ENCODE data around the gene OPRM1.
A peak's percentile ranks its signal among the peaks of the same experiment; 100 is the strongest.

Gene OPRM1

DNA sequence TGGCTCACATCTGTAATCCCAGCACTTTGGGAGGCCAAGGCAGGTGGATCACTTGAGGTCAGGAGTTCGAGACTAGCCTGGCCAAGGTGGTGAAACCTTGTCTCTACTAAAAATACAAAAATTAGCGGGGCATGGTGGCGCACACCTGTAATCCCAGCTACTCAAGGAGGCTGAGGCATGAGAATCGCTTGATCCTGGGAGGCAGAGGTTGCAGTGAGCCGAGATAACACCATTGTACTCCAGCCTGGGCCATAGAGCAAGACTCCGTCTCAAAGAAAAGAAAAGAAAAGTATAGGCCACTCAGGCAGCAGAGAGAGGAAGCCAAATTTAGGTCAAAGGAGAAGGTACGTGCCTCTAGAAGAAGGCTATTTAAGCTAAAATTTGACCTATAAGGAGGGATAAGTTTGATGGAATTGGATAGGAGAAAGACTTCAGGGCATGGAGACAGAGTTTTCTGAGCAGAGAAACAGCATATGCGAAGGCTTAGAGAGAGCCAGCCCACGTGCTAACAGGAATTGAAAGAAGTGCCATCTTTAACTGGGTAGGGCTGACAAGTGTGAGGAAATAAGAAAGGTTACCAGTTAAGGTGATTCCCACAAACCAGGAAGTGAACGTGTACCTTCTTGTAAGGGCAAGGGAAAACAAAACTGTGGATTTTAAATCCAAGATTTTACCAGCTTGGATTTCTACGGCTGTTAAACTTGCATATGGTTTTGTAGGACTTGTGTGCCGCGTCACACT is 203.7 kb downstream of the OPRM1 start:
- DNase-seq (ENCODE audit: low spot score) = no peak

DNA sequence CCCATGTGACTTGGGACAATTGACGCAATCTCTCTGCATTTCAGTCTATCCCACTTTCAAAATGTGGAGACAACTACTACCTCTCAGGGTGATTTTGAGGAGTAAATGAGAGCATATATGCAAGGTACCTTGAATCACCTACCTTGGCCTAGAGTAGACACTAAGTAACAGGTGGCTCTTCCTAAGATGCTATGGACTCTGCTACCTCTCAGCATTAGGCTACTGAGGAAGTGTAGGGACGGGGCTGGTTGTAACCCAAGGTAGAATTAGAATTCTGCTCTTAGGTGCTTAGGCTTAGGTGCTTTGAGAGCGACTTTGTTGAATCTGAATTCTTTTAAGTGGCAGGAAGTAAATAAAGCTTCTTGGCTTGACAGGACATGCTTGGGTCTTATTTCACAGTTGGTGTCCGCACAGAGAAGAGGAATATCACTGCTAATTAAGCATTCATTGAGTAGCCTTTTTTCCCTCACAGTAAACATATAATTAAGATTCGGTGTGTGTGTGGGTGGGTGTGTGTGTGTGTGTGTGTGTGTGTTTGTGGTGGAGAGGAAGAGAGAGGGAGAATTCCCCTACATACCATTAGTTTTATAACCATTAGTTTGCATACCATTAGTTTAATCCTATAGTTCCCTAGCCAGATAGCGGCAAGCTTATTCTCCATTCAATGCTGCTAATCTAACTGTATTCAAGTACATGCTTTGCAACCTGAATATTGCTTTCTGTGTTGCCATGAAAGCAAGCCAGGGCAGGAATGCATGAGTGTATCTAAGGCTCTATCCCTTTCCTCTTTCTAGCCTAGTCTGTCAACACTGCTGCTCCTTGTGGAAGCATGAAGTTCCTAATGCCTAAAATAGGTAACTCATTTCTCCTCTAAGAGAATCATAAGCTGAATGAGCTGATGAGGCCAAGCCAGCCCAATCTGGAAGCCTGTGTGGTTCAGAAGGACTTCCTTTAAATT is 205.0 kb downstream of the OPRM1 start:
- peak; percentile 61 for DNase-seq (ENCODE audit: low spot score)

DNA sequence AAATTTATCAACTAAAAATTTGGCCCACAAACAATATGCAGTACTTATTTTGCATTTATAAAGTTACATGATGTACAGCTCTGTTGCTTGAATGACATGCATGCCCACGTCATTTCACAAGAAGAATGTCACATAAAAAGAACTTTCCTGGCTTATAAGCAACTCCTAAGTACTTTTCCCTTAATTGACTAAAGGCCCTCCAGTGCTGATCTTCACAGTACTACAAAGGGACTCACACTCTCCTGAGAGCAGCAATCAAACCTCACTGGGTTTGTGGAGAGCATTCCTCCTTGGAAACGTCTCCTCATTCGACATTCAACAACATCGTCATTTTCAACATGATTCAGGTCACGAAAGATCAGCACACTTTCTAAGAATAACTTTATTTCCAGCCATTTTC is 206.5 kb downstream of the OPRM1 start:
- no peak for DNase-seq (ENCODE audit: low spot score)

DNA sequence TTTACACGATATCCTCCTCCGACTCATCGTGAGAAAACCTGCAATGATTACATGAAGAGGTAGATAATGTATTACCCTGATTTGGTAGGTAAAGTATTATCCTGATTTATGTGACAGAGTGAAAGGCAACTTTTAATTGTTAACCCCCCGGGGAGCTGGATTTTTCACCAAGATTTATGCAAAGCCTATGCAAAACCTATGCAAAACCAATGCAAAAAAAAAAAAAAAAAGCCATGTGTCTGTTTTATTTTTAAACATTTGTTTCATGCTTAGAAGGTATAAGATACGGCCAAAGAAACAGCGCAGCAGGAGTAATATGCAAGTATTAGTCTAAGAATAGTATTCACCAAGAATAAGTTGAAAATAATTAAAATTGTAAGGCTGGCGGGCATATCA is 207.7 kb downstream of the OPRM1 start:
- peak; percentile 46 for DNase-seq (ENCODE audit: low spot score)

DNA sequence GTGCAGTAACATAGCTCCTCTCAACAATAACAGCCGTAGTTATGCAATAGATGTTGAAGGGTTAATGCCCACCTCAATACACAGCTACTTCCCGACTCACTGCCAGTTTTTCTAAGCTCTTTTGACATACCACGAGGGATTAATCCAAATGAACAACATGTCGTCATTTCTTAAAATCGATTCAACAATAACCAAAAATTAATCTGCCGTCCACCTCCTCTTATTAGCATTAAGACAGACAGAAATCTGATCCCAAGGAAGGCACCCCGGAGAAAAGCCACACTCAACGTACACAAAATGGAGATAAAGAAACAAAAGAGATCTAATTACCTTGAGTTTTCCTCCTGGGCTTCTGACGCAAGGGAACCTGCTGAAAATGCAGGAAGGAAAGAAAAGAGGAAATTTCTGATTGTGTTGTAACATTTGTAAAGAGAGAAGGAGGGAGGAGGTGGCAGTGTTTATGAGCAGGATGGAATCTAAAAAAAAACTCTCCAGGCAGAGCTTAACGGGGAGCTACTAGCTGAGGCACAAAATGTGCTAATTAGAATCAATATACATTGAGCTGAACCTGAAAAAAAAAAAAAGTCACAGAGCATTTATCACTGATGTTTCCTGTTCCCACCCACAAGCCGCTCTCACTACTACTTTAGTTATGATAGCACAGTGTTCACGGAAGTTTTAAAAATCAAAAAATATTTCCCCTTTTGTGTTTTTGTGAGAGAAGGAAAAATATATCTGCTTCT is 208.2 kb downstream of the OPRM1 start:
- no peak for DNase-seq (ENCODE audit: low spot score)

DNA sequence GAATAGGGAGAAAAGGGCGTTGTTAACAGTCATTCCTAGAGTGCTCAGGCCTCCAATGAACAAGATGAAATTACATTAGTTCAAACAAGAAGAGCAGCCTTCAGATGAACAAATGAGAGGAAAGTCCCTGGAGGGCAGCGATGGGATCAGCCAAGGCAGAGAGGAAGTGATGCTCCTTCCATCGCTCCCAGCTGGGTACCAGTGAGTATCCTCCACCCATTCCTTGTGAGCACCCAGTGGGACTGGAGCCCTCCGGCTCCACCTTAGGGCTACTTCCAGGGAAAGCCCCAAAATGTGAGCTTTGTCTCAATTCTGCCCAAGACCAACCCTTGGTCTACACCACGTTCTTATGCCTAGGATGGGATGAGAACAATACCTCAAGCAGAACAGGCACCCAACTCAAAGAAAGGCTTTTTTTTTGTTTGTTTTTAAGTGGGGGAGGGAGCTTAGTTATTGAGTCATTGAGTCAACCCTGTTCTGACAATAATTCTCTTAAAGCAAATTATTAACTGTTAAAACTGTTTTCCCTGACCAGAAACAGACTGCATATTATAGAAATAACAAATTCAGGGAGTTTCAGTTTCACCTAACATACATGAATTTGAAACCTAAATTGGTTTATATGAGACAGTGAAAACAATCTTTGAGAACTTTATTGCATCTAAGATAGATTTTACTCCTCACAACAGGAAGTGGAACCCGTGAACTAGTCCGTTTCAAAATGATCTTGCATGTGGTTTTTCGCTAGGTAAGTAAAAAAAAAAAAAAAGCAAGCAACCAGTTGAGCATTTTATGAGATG is 210.7 kb downstream of the OPRM1 start:
- peak; percentile 69 for DNase-seq (ENCODE audit: low spot score)

DNA sequence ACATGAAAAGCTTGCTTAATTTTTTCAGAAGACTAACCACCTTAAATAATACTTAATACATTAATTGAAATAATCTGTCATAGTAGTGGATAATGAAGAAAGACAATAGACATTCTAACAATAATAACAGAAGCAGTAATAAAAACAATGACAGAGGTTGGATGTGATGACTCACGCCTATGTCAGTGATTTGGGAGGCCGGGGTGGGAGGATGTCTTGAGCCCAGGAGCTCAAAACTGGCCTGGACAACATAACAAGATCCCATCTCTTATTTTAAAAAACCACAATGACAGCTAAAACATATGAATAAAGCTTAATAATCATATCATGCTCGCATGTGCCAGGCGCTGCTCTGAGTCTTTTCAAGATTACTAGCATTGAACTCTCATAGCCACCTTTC is 212.1 kb downstream of the OPRM1 start:
- DNase-seq (ENCODE audit: low spot score) = no peak

DNA sequence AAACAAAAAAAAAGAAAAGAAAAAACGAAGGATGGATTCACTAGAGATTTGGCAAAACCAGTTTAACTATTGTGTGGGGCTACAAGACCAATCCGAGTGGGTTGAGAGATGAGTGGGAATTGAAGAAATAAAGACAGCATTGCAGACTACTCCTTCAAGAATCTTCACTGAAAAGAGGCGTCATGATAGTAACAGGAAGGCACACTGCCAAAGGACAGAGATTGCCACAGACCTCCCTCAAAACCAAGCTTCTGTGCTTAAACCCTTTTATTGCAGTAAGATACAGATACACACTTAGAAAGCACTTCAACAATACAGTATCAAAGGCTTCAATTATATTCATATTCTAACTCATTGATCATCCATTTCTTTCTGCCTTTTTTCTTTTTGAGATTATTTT is 213.6 kb downstream of the OPRM1 start:
- DNase-seq (ENCODE audit: low spot score) = no peak

DNA sequence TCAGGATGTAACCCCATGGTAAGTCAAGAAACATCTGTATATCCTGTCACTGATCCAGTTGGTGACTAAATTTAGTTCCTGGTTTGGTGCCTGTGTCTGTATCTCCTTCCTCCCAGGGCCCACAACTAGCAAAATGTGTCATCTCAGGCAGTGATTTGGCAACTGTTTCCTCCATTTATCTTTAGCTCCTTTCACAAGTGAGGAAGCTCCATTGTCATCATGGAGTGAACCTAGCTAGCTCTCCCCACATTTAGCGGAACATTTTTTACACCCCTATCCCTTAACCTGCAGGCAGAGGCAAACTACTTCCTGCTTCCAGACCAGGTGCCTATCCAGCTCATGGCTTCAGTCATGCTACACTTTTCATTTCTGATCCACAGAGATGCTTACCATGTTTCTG is 218.0 kb downstream of the OPRM1 start:
- peak; percentile 25 for DNase-seq (ENCODE audit: low spot score)

DNA sequence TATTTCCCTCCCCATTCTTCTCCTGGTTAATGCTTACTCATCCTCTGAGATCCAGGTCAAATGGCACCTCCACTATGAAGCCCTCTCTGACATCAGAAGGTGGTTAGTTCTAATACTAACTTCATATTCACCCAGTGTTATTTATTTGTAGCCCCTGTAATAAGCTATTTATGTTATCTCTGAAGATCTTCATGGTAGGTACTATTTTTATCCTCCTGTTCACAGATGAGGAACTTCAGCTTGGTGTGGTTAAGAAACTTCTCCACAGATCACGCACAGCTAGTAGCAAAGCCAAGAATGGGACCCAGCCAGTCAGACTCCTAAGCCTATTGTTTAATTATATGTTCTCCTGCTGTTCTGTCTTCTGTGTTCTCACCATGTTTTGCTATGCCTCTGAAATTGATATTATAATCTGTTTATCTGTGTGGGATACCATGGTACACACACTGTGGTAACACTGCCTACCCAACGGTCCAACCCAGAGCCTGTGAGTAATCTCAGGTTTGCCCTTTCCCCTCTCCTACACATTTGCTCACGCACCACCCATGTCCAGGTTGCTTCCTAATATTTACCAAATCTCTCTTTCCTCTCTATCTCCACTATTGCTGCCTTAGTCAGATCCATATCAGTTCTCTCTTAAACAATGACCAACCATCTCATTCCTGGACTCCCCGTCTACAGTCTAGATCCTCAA is 219.2 kb downstream of the OPRM1 start:
- peak; percentile 18 for DNase-seq (ENCODE audit: low spot score)

DNA sequence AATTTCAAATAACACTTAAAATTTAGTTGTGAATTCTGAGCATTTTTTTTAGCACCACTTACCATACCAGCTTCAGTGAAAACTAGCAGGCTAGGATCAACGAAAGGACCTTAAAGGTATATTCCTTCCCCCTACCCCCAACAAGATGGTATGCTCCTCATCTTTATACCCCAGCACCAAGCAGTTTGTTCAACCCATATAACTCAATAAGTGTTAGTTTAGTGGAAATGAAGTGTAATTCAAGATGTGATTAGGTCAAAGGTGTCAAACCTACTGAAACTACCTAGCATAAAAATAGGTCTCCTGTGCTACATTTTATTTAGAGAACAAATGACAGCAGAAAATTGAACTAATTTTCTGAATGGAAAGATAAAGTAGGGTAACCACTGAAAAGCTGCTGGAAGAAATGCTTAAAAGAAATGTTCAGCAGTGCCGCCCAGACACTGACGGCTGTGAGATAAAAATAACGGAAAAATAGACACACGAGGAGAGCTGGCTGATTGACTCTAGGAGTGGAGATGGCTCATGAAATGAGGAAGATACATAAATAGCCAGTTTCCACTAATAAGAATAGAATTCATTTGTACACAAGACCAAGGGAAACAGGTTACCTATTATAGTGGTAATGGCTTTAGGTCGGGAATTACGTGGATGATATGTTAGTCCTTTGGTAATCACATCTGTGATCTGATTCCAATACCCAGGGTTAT is 222.8 kb downstream of the OPRM1 start:
- no peak for DNase-seq (ENCODE audit: low spot score)

DNA sequence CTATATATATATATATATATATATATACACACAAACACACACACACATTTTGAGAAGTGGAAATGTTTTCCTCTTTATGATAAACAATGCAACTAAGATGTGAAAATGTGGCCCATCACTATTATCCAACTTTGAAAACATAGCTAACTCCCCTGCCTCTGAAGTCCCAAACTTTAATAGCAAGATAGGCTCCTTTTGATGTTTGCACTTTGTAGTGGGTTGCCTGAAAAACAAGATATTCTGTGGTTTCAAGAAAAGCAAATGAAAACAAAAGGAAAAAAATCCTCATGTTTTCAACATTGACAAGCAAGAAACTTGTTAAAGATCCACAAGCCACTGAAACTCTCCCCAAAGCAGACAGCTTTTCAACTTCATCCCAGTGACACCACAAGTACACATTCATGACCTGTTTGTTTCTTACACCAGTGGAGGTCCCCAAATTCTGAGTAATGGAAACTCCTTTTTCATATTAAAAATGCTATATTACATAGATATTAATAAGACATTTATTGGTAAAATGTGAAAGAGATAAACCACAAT is 227.6 kb downstream of the OPRM1 start:
- no peak for DNase-seq (ENCODE audit: low spot score)

DNA sequence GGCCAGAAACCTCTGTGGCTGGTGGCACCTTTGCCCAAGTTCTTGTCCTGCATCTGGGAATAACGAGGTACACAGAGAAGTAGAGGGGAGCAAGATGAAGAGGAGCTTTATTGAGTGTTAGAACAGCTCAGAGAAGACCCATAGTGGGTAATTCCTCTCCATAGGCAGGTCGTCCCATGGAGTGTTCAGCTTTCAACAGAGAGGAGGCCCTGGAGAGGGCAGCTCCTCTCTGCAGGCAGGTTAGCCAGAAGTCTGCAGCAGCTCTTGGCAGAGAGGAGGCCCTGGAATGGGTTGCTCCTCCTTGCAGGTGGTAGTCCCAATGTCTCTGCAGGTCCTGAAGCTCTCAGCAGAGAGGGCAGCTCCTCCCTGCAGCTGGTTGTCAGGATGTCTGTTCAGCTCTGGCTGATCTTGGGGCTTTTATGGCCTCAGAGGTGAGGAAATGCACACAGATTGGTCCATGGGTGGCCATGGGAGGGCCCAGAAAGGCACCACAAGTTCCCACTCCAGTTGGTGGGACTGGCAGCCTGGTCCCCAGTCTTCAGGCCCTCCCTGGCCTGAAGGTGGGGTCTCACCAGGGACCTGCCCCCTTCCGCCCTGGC is 228.6 kb downstream of the OPRM1 start:
- no peak for DNase-seq (ENCODE audit: low spot score)

DNA sequence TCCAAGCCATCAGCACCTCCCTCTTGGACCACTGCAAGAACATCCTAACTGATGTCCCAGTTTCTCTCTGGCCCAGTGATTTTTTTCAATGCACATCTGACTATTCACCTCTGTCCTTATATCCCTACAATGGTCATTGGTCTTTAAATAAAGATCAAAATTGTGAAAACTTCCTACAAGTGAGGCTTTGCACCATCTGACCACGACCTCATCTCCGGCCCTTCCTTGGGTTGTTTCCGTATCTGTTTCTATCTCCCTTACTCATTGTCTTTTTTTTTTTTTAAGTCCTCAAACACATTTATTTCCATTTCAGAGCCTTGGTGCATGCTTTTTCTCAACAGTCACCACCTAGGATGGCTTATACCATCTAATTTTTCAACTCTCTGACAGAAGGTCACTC is 229.4 kb downstream of the OPRM1 start:
- DNase-seq (ENCODE audit: low spot score) = no peak

DNA sequence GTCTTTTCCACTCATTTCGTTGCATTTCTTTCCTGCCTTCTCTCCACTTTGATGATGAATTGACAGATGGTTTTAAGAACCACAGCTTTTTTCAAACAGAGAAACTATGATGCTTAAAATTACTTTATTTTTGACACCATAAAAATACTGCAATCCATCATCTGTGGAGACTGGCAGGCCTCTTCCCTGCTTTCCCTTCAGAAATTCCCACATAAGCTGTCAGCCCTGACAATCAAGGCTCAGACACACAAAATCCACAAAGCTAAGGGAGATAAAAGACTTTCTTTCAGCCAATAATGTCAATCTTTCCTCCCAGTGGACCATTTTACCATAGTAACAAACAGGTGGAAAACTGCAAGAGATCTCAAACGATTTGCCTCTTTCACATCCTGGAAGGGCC is 235.1 kb downstream of the OPRM1 start:
- no peak for DNase-seq (ENCODE audit: low spot score)

DNA sequence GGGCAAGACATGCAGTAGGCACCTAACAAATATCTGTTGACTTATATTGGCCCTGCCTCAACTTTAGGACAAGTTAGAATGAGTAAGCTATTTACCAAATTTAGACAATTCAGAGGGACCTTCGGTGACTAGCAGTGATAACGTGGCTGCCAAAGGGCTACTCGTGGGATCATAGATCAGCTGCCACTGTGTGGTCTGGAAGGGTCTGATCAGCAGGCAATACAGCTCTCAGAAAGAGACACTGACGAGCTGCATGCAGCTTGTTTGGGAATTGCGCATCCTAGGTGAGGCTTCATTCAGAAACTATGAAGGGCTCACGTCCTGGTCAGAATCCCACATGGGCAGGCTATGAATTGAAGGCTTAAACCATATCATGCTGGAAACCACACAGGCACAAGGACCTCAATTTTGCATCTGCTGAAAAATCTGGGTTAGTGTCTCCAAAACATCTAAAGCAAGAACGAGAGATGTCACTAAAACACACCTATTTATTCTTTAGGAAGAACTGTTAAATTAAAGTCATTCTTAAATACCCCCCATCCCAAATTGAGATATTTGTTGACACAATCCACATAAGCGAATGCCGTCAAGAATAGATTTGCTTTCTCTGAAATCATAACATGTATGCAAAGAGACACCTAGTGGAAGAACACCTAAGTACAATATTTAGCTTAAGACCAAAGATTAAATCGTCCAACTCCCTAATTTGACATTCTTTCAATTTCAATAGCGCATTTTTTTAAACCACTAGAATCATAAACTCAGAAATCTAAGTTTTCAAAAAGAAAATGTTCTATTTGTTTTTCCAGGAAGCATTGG is 238.0 kb downstream of the OPRM1 start:
- peak; percentile 56 for DNase-seq (ENCODE audit: low spot score)

DNA sequence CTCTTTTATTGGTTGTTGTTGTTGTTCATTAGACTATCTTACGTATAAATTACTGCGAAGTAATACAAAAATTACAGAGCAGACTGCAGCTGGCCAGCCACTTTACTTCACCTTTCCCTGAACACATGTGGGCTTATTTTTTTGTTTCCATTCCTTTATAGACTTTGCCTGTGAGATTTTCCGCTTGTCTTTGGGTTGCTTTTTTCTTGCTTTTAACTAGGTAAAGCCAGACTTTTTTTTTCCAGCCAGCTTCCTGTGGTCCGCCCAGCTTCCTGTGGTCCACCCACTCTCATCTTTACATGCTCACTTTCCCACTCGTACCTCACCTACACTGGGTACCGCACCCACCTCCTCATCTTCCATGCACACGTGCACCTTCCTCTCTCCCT is 238.6 kb downstream of the OPRM1 start:
- no peak for DNase-seq (ENCODE audit: low spot score)

DNA sequence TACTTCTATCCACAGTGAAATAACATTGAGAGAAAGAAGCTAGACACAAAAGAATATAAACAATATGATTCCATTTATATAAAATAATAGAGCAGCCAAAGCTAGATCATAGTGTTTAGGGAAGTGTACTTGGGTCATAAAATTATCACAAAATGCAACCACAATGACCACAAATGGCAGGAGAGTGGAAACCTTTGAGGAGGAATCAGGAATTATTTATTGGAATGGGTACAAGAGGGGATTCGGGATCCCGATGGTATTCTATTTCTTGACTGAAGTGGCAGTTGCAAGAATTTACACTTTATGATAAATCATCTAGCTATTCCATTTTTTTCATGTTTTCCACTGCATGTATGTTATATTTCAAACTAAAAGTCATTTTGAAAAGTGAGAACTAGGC is 241.5 kb downstream of the OPRM1 start:
- no peak for DNase-seq (ENCODE audit: low spot score)

DNA sequence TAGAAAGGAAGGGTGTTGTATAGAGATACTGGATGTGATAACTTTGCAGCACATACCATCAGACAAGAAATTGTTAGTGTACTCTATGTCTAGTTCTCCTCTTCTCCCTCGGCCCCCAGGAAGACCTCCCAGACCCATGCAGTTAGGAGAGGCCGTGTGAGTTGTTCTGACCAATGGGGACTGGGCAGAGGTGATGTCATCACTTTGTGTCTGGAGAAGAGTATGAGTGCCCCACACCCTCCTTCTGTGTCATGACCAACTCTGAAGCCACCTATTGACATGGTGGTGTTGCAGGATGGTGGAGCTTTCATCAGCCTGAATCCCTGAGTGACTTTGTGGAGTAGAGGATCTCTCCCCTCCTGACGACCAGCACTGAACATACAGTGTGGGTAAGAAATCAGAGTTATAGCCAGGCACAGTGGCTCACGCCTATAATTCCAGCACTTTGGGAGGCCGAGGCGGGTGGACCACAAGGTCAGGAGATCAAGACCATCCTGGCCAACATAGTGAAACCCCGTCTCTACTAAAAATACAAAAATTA is 245.3 kb downstream of the OPRM1 start:
- no peak for DNase-seq (ENCODE audit: low spot score)

Measured in kidney tubule cell (primary cell).